Ovary (tissue), 9 donors: ENCODE data around the gene RALBP1. TPM values are rescaled to one million over a fixed set of nuclear protein-coding genes. Genes with fewer than 3 reads are reported as not detected.

ENCODE experiments used
- DNase-seq, 5 donors: peaks; one replicate each; pipeline ENCODE4 v3.0.0-alpha.2; 2019 to 2020
- H3K27ac ChIP-seq, 2 donors: fragments of 200-600 bp; one replicate each; pipeline versions ENCODE4 v1.5.1 to v1.8.0; 2019 to 2022
- H3K27me3 ChIP-seq: fragments of 200-600 bp; one replicate; pipeline ENCODE4 v1.8.0; 2022
- H3K36me3 ChIP-seq: fragments of 200-600 bp; sonication (generic); one replicate; pipeline ENCODE4 v1.5.1; 2019
- H3K4me1 ChIP-seq: one replicate; pipeline ENCODE4 v1.8.1; 2013; ENCODE audit warnings: mild to moderate bottlenecking, moderate library complexity; ENCODE audit not compliant: insufficient read depth
- H3K4me3 ChIP-seq: fragments of 200-600 bp; sonication (generic); one replicate; pipeline ENCODE4 v1.5.1; 2017
- H3K9me3 ChIP-seq, 2 donors: fragments of 200-600 bp in 1 of 2; sonication (generic) in 1 of 2; one replicate each; pipeline versions ENCODE4 v1.5.1 to v1.8.1; 2013 to 2019; ENCODE audit warnings: mild to moderate bottlenecking in 1 of 2, moderate library complexity in 1 of 2
- EP300 ChIP-seq: sonication (generic); formaldehyde crosslinking; IDR thresholded peaks from one replicate; pipeline ENCODE4 v1.6.1; 2017; ENCODE audit warnings: antibody characterized with exemption
- POLR2A ChIP-seq: fragments of 450-650 bp; IDR thresholded peaks from one replicate; pipeline ENCODE4 v1.6.1; 2017; ENCODE audit warnings: antibody characterized with exemption, mild to moderate bottlenecking, moderate library complexity
- WGBS, 3 donors: extraction: QIAGEN DNeasy Blood & Tissue Kit in 1 of 3; methylation state at CpG; one replicate each; pipeline versions ENCODE4 v1.1.5 to v1.1.7; 2013 to 2017; 5-methylcytosine and 5-hydroxymethylcytosine counted together
- intact Hi-C, 4 donors: fragments of 100-400 bp; cut with DNase I; formaldehyde crosslinking; loops; one replicate each; pipeline versions ENCODE4 v1.11.0 to v1.15.1; 2022 to 2023
- polyA plus RNA-seq, 2 donors: library from polyadenylated mRNA; stranded (reverse); fragments of 200-250 nt in 1 of 2; fragments of 350-450 nt in 1 of 2; fragmentation: Illumina TruSeq in 1 of 2; extraction: RNeasy Lipid Tissue Mini Kit (QIAGEN cat#74804) in 1 of 2; gene quantifications; one replicate each; pipeline ENCODE4 v1.2.3, GENCODE V29; 2013 to 2014
- total RNA-seq, 7 donors: library from RNA; depleted of rRNA in 2 of 7; stranded (reverse); fragments of >200 nt in 2 of 7; fragmentation: NEBNext Ultra II Directional in 3 of 7; extraction: Animal tissue kit (Norgen Biotek cat#: 25700) in 3 of 7; gene quantifications; one replicate each; pipeline versions ENCODE4 v1.1.0 to v1.2.4, GENCODE V29; 2016 to 2023
- TF ChIP-seq, protein P1 (sequence below), 3 donors: fragments of 450-650 bp in 2 of 3; fragments of 200-600 bp in 1 of 3; IDR thresholded peaks; one replicate each; pipeline versions ENCODE4 v1.5.1 to v1.8.0; 2016 to 2022; ENCODE audit warnings: antibody characterized with exemption in 3 of 3, mild to moderate bottlenecking in 1 of 3
- donor health status: DM: no; HTN: no; CAD: no; lungs with moderate emphysema.
- donor health status: DM: no; HTN: no; CAD: no.
- donor health status: Bipolar disorder and iron deficiency.
- donor health status: DM: yes; HTN: yes; CAD: no.
- donor health status: DM: no; HTN: no; CAD: no.
- donor health status: DM: yes; HTN: yes; CAD: no.

The RALBP1 gene
- total and polyA plus RNA-seq, 9 donors: 24.7 to 66.3 (median 42.1) TPM

DNA sequence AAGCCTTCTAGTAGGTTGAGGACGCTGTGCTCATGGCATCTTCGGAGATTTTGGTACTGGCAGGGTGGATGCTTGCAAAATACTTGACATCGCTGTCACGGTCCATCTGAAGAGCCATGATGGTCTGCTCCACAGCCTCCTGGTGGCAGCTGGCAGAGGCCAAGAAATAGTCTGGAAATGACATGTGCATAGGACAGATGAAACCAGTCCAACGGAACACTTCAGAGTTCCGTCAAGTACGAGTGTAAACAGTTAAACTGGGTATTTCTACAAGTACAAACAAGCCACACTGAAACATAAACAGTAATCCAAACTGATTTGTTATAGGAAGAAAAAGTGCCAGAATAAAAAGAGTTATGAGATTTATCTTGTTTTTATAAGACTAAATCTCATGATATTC is 72.5 kb downstream of the RALBP1 start:
- WGBS, 3 donors: 87 to 90% (median 90%) methylated on average over 7 of the region's 7 CpGs

DNA sequence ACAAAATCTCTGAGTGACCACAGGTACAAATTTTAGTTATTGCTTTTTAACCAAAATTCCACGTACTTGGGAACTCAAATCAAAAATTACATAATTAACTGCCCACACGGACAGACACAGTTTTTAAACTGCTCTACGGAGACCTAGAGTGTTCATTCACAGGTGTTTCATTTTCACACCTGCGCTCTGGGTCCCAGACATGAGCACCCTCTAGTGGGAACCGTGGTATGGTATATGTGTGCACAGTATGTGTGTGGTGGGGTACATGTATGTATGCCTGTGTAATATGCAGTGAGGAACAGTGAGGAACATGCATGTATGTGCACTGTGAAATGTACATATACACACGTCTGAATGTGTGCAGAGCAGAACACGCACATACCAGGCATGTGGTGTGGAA is 74.1 kb downstream of the RALBP1 start:
- H3K27me3 ChIP-seq: no peaks in the 10 kb centered on the region
- H3K9me3 ChIP-seq: no peaks in the 10 kb centered on the region
- H3K4me1 ChIP-seq: no peaks in the 10 kb centered on the region
- intact Hi-C loops: no loop called here
- no peak for DNase-seq
- no peak overlapping the region for H3K4me3 ChIP-seq
- WGBS, 3 donors: 83 to 86% (median 83%) methylated on average over 7 of the region's 7 CpGs
- H3K27ac ChIP-seq: no peak overlapping the region
- no peak for TF ChIP-seq EP300
- TF ChIP-seq POLR2A: no peak
- TF ChIP-seq, protein P1, sequence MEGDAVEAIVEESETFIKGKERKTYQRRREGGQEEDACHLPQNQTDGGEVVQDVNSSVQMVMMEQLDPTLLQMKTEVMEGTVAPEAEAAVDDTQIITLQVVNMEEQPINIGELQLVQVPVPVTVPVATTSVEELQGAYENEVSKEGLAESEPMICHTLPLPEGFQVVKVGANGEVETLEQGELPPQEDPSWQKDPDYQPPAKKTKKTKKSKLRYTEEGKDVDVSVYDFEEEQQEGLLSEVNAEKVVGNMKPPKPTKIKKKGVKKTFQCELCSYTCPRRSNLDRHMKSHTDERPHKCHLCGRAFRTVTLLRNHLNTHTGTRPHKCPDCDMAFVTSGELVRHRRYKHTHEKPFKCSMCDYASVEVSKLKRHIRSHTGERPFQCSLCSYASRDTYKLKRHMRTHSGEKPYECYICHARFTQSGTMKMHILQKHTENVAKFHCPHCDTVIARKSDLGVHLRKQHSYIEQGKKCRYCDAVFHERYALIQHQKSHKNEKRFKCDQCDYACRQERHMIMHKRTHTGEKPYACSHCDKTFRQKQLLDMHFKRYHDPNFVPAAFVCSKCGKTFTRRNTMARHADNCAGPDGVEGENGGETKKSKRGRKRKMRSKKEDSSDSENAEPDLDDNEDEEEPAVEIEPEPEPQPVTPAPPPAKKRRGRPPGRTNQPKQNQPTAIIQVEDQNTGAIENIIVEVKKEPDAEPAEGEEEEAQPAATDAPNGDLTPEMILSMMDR (IDR thresholded peaks at IDR 0.05): no peak
- H3K36me3 ChIP-seq: no peaks in the 10 kb centered on the region

More for the DNA sequence above, 72.5 kb downstream of the RALBP1 start:
- no peaks in the 10 kb centered on the region for H3K27me3 ChIP-seq
- H3K4me1 ChIP-seq: no peaks in the 10 kb centered on the region
- H3K4me3 ChIP-seq: no peak overlapping the region
- no peak overlapping the region for H3K27ac ChIP-seq
- H3K36me3 ChIP-seq: no peaks in the 10 kb centered on the region
- intact Hi-C loops: no loop called here
- DNase-seq: no peak
- H3K9me3 ChIP-seq: no peaks in the 10 kb centered on the region
- TF ChIP-seq EP300 (no peak), POLR2A (no peak)
- TF ChIP-seq, protein P1 (IDR thresholded peaks at IDR 0.05): no peak

DNA sequence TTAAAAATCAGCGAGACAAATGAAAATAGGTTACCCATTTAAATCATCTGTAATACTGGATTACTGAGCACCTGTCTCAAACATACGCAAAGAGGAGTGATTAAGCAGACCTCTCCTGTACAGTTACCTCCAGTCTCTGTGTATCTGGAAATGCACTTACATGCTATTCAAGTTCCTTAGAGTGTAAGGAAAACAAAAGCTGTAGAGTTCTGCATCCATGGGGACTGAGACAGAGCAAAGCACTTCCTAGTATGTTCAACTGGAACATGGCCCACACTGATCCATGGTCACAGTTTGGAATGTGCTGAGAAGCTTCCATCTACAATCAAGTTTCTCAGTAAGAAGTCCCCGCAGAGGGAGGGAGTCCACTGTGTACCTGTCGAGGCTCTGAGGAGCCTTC is 75.1 kb downstream of the RALBP1 start:
- WGBS, 3 donors: 83 to 92% (median 90%) methylated on average over 4 of the region's 4 CpGs
- no peaks in the 10 kb centered on the region for H3K4me1 ChIP-seq
- no peak overlapping the region for H3K27ac ChIP-seq
- H3K9me3 ChIP-seq: no peaks in the 10 kb centered on the region
- no peak for TF ChIP-seq POLR2A
- no peak for TF ChIP-seq EP300
- TF ChIP-seq, protein P1 (IDR thresholded peaks at IDR 0.05): no peak
- no peaks in the 10 kb centered on the region for H3K27me3 ChIP-seq
- H3K36me3 ChIP-seq: no peaks in the 10 kb centered on the region
- intact Hi-C loops: no loop called here
- no peak for DNase-seq
- H3K4me3 ChIP-seq: no peak overlapping the region

DNA sequence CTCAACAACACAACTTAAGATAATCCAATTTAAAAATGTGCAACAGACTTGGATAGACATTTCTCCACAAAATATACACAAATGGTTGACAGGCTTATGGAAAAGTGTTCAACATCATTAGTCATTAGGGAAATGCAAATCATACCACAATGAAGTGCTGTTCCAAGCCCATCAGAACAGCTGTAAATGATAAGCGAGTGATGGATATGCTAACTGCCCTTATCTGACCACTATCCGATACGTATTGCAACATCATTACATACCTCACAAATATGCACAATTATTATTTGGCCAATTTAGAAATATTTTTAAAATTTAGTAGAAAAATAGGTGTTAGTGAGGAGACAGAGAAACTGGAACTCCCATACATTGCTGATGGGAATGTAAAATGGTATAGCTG is 76.9 kb downstream of the RALBP1 start:
- Histone ChIP-seq H3K4me1 (no peaks in the 10 kb centered on the region), H3K27me3 (no peaks in the 10 kb centered on the region), H3K9me3 (no peaks in the 10 kb centered on the region), H3K27ac (no peak overlapping the region), H3K4me3 (no peak overlapping the region), H3K36me3 (no peaks in the 10 kb centered on the region)
- DNase-seq: no peak
- no peak for TF ChIP-seq POLR2A
- TF ChIP-seq, protein P1 (IDR thresholded peaks at IDR 0.05): no peak
- no peak for TF ChIP-seq EP300
- WGBS, 3 donors: 87 to 95% (median 92%) methylated on average over 3 of the region's 3 CpGs
- intact Hi-C loops: no loop called here
